Caki2 (cell line): ENCODE measurements around the gene OVCA2. TPM values are rescaled to one million over a fixed set of nuclear protein-coding genes. Genes with fewer than 3 reads are reported as not detected.

ENCODE experiments used
- DNase-seq: peaks from one replicate; pipeline ENCODE4 v3.0.0-alpha.2; 2015; ENCODE audit warnings: low read depth
- in situ Hi-C: cut with HindIII; loops from 2 replicates; pipeline ENCODE4 v1.10.0; 2016; ENCODE audit warnings: low sequenced_read_pairs, low pct_unique_long_range_greater_than_20kb, mixed read lengths
- total RNA-seq: library from RNA; depleted of rRNA; stranded (reverse); fragments of >200 nt; shearing (Covaris generic); gene quantifications from 2 replicates; pipeline ENCODE4 v1.2.3, GENCODE V29; 2014; ENCODE audit warnings: low replicate concordance

OVCA2 gene
- total RNA-seq, 1 experiment from 2014 or later: 53.1 TPM

GRCh38 chr17:2058586-2059546, 17.0 kb downstream of the OVCA2 start:
- no peak for DNase-seq
- in situ Hi-C loops: no loop called here

- in situ Hi-C loops: no loop called here
- DNase-seq: no peak
Observed at GRCh38 chr17:2059547-2060384, 17.9 kb downstream of the OVCA2 start.

- in situ Hi-C loops: no loop called here
- DNase-seq: no peak
Observed at GRCh38 chr17:2060385-2060658, 18.5 kb downstream of the OVCA2 start.

- no peak for DNase-seq
- in situ Hi-C loops: no loop called here
Observed at GRCh38 chr17:2060681-2061440, 19.0 kb downstream of the OVCA2 start.

- in situ Hi-C loops: no loop called here
- DNase-seq: no peak
Observed at GRCh38 chr17:2061441-2061958, 19.7 kb downstream of the OVCA2 start.

- in situ Hi-C loops: no loop called here
Observed at GRCh38 chr17:2062571-2063183, 20.9 kb downstream of the OVCA2 start.

GRCh38 chr17:2063261-2064146, 21.7 kb downstream of the OVCA2 start:
- DNase-seq: no peak
- in situ Hi-C loops: no loop called here

More at GRCh38 chr17:2062571-2063183, 20.9 kb downstream of the OVCA2 start:
- DNase-seq: no peak

DNA sequence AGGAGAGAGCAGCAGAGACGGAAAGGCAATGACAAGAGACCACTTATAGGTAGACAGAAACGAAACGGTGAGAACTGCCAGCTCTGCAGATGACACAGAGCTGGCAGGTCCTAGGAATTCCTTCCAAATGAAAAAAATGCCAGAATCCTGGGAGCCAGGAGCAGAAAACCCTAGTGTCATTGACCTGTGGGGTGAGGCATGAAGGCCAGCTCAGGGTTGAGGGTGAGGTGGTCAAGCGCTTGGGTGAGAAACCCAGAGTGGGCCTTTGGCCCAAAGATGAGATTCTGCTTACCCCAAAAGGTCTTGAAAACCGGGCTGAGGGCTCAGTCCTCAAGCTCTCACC, 22.3 kb downstream of the OVCA2 start:
- in situ Hi-C loops: no loop called here

DNA sequence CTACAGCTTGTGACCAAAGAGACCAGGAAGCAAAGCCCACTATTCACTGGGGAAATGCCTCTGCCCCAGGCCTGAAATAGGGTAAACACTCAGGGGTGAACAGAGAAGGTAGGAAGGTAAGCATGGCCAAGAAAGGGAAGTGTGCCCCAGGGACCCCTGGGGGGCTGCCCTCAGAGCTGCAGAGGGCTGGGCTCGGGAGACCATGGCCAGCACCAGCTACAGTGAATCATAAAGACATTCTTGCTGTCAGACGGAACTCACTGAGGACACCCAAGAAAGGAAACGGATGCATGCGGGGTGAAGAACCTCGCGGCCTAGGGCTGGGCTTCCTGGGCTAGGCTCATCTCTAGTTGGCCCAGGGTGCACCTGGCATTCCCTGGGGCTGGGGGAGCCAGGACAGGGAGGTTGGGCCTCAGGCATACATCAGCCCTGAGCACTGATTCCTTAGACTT, 22.7 kb downstream of the OVCA2 start:
- no peak for DNase-seq
- in situ Hi-C loops: no loop called here

More for the DNA sequence above, 22.3 kb downstream of the OVCA2 start:
- no peak for DNase-seq

GRCh38 chr17:2064980-2065785, 23.4 kb downstream of the OVCA2 start:
- in situ Hi-C loops: no loop called here
- peak; percentile 19 for DNase-seq

DNA sequence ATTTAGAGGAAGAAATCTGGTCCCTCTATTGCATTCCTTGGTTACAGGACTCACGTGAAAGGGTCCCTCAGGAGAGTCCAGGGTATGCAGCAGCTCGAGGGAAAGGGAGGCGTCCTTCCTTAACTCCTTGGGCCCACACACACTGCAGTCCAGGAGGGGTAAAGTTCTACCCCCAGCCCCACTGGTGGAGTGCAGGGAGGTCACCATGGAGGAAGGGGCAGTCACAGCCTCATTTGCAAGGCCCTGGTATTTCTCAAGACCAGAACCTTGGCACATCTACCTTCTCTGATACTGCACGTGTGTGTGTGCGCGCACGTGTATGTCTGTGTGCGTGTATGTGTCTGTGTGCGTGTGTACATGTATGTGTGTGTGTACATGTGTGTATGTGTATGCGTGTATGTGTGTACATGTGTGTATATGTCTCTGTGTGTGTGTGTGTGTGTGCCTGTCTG, 24.2 kb downstream of the OVCA2 start:
- in situ Hi-C loops: no loop called here
- DNase-seq: no peak

DNA sequence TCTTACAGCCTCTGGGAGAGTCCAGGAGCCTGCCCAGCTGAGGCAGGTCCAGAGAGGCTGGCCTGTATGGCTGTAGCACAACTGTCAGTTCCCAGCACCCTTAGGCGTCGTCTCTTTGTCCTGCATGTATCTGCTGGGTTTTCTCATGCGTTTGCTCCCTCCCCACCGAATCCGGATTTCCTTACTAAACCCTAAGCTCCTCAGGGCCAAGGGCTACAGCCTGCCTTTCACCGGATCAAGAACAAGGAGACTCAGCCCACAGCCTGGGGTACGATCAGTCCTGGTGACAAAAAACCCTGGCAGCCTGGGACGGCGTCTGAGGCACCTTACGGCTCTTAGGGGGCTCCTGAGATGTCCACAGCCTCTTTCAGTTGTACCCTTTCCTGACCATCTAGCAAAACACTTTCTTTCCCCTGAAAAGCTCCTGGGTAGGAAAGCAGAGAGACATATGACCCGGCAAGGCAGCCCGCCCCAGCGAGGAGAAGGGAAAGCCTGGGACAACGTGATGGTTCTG, 25.3 kb downstream of the OVCA2 start:
- in situ Hi-C loops: no loop called here
- no peak for DNase-seq

- no peak for DNase-seq
- in situ Hi-C loops: no loop called here
Observed at GRCh38 chr17:2067608-2068024, 25.8 kb downstream of the OVCA2 start.

GRCh38 chr17:2068031-2068518, 26.3 kb downstream of the OVCA2 start:
- in situ Hi-C loops: no loop called here
- no peak for DNase-seq

GRCh38 chr17:2068519-2069051, 26.8 kb downstream of the OVCA2 start:
- in situ Hi-C loops: no loop called here
- DNase-seq: no peak
